GM19463 (cell line): ENCODE results near the gene TBX1.

Source experiments
- ATAC-seq: cut with Tn5 transposase; IDR thresholded peaks from one replicate; pipeline ENCODE4 v1.9.1; 2021; ENCODE audit warnings: mild to moderate bottlenecking, moderate library complexity; ENCODE audit not compliant: unreplicated experiment

The TBX1 gene

DNA sequence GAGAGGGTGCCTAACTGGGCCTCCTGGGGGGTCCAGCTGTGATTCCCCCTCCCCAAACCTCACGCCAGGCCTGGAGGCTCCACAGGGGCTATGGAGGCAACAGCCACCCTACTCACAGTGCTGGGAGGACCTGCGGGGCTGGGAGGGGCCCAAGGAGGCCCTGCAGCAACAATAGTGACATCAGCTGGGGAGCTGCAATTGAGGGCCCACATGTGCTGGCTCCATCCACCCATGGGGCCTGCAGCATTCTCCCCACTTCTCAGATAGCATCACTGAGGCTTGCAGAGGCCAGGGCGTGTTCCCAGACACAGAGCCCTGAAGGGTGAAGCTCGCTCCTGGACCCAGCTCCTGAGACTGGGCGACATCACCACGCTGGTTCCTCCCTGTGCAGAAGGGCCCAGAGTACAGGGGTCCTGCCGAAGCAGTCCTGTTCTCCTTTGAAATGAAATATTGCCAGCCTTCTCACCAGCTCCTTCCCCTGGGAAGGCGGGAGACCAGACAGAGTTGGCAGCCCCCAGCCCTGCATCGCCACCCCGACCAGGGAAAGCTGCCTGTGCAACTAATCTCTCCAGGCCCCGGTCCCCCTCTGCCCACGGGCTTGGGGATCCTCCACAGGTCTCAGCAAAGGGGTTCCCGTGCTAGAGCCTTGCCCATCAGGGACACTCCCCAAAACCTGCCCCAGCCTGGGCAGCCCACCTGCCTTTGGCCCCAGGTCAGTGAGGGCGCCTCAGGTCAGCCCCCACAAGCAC lies 8.9 kb upstream of the TBX1 start:
- no peak for ATAC-seq

DNA sequence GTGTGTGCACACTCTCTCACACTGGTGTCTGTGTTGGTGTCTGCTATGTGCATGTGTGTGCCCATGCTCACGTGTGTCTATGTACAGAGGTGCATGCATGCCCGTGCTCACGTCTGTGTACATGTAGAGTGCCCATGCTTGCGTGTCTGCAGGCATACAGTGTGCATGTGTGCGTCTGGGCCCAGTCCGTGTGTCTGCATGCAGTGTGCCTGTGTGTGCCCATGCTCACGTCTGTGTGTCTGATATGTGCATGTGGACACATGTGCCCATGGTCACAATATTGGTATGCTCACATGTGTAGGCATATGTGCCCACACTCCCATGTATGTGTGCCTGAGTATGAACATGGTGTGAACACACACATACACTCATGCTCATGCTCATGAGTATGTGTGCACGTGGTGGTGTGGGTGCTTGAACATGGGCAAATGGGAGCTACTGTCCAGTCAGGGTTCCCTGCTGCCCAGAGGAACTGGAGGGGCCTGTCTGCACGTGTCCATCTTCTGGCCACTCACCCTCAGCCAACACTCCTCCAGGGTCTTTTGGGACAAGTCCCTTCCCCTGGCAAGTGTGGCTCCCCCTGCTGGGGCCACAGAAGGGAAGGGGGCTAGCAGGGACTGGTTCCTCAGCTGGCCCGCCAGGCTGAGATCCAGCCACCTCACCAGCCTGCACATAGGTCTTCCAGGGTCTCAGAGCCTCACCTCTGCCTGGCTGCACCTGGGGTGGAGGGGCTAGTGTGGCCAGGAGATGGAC lies 7.3 kb upstream of the TBX1 start:
- no peak for ATAC-seq

DNA sequence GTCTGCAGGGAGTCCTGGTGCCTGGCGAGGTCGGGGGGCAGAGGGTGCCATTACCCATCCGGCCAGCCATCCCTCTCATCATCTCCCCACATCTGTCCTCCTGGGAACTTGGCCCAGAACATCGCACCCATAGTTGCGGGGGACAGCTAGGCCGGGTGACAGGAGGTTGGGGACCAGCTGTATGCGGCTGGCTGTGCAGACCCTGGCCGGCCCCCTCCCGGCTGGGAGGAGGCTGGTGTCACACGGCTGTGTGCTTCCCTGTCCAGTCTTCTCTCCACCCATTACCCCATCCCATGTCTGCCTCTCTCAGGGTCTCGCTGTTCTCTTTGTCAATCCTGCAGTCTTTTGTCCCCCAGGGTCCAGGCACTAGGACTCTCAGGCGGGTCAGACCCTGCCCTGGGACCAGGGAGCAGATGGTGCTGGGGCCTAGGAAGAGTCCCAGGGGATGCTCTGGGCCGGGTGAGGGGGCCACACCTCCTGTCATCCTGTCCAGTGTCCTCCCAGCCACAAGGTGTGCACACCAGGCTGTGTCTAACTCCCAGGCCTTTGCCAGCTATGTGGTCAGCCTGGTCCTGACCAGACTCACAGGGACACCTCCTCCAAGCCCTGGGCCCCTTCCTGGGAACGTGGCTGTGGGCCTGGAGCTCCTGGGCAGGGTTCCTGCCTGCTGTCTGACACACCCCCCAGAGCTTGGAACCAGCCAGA lies 6.4 kb upstream of the TBX1 start:
- no peak for ATAC-seq

DNA sequence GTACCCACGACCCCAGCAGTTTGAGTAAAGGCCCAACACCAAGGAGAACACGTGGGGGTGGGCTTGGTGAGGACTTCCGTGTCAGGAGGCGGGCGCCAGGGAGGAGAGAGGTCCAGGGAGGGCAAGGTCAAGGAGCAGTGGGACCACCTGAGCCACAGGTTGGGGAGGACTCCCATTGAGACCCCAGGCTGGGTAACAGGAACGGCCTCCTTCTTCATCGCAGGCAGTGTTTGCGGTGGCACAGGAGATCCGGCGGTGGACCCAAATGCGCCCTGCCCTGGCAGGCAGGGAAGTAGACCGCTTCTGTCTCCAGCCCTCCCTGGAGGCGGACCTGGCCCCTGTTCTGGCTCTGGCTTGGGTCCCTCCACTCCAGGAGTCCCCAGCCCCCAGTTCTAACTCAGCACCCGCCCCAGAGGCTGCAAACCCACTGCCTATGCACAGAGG lies 5.9 kb upstream of the TBX1 start:
- ATAC-seq = no peak

DNA sequence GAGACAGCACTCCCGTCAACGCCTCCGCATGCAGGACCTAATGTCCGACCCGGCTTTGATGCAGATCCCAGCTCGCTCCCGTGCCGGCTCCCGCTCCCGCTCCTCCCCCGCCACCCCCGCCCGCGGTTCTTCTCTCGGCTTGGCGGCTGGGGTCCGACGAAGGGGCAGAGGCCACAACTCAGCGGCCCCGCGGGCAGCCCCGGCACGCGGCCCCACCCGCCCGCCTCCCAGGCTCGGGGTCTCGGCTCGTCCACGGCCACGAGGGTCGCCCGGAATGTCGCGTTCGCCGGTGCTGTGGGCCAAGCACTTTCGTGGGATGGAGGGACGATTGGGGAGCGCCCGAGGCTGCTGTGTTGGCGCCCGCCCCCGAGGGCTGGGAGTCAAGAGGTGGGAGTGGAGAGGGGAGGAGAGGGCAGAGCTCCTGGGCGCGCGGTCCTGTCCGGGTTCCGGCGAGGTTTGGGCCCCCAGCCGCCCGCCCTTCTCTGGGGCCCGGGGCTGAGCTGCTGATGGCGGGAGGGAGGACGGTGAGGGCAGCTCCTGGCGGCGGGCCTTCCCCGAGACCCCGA lies 5.3 kb upstream of the TBX1 start:
- ATAC-seq = no peak

DNA sequence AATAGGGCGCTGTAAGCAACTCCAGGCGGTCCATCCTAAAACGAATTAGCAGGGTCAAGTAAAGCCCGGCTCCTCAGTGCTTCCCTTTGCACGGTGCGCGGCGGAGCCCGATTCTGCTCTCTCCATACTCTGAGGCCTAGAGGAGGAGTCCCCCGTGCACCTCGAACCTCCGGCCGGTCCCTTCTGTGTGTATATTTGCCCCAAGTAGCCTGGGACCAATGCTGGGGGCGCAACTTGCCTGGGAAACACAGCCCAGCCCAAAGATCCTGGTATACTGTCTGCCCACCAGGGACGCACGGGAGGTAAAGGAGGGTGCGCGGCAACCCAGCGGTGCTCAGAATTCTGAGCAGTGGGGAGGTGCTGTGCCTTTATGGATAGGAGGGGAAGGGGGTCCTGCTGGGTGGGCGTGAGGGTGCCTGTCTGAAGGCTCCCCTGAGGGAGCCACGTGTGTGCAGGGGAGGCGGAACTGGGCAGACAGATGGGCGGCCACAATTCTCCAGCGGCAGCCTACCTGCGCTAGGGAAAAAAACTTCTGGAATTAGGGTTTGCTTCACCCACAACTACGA lies 4.8 kb upstream of the TBX1 start:
- no peak for ATAC-seq

DNA sequence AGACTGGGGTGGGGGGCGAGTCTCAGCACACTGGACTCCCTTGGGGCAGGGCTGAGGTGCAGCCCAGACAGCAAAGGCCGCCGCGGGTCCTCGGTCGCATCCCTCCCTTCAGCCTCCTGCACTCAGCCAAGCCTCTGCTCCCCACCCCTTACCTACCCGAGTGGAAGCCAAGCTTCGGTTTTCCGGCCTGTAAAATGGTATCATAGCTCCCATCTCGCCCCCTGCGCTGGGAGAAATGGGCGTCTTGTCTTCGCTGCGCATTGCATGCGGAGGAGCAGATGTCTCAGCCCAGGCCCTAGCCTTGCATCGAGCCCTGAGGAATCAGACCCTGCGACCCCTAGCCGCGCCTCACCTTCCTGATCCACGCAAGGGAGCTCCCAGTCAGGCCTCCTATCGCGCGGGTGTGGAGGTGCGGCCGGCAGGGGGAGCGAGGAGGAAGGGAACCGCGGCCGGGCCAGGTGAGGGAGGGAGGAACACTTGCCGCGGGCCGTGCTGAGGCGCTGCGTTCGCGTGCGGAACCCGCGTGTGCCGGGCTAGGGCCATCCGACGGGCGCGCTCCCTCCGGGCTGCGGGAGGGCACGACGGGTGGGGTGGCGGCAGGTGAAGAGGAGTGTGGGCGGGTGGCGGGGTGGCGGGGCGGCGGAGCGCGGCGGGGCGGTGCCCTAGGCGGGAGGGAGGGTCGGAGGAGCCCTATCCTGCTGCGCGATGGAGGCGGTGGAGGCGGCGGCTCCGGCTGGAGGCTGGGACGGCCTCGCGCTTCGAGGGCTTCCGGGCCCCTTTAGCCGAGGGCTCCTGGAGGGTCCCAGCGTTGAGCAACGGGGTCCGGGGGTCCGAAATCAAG lies 4.1 kb upstream of the TBX1 start:
- ATAC-seq = no peak

DNA sequence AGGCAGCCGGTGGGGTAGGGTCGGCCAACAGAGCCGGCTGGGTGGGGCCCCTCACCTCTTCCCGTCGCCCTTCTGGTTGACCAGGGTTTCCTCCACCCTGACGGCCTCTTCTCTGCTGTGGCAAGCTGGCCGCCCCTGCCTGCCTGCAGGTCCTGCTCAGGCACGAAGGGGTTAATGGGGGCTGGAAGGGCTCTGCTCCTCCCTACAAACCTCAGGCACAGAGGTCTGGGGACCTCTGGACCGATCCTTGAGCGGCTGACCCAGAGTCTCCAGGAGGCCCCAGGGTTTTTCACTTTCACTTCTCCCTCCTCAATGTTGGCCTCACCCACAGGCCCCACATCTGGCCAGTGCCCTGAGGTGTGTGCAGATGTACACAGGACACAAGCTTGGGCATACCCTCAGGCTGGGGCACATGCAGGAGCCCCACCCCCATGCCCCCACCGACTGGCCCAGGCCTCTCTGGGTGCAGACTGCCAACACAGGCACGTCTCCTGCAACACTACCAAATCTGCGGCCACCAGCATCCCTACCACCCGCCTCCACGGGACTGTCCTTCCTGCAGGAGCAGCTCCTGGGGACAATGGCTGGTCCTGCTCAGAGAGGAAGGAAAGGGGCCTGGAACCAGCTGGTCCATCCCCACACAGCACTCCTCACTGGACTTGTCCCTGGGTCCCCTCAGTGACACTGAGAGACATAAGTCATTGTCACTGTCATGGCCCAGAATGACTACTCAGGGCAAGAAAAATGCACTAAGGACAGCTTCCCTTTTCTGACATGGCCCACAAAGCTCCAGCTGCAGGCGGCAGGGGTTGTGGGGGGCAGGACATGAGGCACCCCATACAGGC lies 3.2 kb upstream of the TBX1 start:
- ATAC-seq = no peak

DNA sequence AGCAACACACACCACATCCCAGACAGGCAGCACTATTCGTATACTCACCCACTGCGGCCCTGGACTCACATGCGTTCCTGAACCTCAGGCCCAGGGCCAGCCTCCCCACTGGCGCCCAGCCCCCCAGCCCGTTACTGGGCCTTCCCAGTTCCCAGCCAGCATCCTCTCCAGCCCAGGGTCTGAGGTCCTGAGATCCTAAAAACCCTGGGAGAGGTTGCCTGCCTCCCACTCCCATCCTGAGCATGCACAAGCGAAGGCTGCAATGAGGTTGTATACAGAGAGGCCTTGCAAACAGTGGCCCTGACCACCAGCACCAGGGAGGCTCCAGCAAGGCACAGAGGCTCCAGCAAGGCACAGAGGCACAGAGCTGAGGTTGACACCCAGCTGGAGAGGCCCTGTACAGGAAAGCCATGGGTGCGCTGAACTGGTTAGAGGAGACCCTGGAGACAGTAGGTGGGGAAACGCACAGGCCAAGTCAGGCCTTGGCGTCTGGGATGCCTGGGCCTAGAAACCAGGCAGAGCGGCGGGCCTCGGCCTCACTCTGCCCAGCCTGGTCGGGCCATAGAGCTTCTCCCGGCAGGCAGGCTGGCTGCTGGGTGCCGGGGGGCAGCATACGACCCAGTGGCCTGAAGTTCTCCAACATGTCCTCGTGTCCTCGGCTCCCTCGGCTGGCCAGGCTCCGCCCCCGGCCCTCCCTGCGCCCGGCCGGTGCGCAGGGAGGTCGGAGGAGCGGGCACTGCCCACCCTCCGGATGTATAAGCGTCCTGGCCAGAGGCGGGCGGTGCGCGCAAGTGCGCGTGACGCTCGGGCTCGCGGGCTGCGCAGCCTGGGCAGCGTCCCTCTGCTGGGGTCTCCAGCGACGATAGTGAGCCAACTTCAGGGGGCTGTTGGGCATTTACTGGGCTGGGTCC lies 2.3 kb upstream of the TBX1 start:
- no peak for ATAC-seq

DNA sequence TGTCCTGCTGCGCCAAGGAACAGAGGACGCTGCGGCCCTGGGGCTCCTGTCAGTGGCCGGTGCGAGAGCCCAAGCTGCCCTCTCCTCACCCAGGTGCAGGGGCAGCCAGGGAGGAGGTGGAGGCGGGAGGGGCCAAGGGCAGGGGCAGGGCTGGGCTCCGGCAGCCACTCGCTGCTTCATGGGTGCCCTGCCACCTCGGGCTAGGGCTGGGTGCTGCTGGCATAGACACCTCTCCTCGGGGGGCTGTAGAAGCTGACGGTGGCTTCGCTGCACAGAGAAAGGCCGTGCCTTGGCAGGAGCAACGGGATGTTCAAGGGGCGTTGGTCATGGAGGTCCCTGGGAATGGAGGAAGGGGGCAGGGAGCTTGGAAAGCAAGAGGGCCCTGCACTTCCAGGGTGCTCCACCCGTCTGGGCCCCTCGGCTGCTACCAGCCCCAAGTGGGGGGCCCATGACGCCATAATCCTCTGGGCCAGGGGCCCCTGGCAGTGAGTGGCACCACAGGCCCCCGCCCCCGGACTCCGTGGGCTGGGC lies 1.6 kb upstream of the TBX1 start:
- ATAC-seq = no peak

DNA sequence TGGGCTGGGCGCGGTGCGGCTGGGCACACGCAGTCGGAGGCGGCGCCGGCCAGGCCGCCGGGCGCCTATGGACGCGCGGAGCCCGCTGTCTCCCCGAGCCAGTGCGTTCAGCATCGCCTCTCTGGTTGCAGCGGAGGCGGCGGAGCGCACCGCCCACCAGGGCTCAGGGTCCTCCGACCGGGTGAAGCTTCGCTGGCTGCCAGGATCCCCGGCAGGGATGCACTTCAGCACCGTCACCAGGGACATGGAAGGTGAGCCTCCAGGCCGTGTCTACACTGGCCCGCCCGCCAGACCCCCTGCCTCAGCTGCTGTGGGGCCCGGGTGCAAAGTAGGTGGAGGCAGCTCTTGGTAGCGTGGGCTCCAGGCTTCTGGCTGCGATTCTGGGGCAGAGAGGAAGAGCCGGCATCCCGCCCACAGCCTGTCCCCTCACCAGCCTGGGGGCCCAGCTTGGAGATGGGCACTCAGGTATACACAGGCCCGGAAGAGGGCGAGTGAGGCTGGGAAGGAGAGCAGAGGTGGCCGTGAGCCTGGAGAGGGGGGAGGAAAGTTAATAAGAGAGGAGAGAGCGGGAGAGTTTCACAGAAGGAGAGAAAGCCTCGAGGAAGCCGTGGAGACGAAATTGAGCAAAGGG lies 1.0 kb upstream of the TBX1 start:
- ATAC-seq = no peak

DNA sequence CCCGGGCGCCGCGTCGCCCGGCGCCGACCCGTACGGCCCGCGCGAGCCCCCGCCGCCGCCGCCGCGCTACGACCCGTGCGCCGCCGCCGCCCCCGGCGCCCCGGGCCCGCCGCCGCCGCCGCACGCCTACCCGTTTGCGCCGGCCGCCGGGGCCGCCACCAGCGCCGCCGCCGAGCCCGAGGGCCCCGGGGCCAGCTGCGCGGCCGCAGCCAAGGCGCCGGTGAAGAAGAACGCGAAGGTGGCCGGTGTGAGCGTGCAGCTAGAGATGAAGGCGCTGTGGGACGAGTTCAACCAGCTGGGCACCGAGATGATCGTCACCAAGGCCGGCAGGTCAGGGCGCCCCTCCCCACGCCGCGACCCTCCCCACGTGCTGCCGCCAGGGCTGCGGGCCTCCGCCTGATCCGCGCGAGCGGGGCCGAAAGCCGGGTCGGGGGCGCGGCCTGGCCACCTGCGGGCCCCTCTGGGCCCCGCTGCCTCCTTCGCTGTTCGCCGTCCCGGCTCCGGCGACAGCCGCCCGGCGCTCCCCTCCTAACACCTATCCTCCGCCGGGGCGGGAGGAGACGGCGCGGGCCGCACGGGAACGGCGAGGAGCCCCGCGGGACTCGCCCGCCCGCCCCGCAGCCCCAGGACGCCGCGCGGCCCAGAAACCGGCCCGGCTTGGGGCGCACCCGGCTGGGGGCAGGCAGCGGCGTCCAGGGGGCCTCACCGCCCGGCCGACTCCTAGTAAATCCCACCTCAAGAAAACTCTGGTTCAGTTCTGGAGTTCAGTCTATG lies 560 bp downstream of the TBX1 start:
- ATAC-seq = no peak

DNA sequence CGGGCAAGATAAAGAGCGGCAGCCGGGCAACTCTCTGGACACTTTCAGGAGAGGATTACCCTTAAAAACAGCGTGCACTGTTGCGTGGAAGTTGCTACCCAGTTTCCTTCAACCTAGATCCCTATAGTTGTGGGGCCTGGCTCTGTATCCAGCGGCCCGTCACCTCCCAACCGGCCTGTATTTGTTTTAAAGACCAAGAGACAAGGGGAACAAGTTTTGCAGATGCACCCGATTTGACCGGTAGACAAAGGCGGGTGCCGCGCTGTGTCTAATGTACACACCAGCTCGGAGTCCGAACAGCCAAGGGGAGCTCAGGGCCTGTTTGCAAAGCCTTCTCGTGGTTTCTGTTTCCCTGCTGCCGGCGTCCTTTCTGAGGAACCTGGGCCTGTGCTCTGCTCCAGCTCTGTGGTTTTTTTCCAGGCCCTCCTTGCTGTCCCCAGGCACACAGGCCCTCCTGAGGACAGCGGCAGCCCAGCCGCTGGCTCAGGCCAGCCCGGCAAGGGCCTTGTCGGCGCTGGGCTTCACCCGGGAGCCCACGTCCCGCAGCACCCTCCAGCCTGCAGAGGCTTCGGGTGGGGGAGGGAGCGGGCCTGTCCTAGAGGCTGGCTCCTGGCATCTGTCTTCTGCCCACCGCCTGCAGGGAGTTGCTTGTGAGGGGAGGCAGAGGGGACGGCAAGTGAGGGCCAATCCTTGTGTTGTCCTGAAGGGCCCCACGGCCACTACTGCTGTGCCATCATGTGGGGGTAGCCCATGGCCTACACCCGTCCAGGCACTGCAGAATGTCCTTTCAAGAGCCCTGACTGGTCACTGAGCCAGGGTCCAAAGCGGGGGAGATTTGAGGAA lies 1.4 kb downstream of the TBX1 start:
- ATAC-seq = no peak

DNA sequence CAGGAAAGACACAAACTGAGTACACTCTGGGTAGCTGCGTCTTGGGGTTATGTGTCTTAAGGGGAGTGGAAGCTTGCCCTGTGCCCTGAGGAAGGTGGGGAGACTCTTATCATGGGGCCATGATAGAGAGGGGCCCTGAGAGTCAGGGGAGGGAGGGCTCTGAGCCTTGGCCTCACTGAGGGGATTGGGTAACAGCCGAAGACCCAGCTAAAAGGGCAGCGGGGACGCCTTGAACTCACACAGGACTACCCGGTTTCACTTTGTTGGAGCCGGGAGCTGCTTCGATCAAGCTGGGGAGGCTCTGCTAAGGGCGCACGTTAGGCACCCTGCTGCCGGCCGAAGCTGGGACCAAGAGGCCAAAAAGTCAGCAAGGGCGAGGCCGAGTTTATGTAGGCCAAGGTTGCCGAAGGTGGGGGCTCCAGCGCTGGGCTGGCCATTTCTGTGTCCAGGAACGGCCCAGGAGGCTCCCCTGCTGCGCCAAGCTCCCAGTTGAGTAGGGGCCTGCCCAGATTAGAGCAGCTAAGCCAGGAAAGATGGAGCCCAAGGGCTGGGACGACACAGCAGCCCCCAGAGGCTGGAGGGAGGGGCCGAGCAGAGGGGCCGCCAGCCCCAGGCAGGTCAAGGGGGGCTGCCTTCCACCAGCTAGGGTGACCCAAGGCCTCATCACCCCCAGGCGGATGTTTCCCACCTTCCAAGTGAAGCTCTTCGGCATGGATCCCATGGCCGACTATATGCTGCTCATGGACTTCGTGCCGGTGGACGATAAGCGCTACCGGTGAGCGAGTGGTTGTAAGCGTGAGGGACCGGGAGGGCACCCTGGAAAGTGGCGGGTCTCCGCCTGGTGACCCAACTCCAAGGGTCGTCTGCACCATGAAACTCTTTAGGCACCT lies 2.2 kb downstream of the TBX1 start:
- no peak for ATAC-seq
